ENCODE data around the gene DYSF.

The DYSF gene

DNA sequence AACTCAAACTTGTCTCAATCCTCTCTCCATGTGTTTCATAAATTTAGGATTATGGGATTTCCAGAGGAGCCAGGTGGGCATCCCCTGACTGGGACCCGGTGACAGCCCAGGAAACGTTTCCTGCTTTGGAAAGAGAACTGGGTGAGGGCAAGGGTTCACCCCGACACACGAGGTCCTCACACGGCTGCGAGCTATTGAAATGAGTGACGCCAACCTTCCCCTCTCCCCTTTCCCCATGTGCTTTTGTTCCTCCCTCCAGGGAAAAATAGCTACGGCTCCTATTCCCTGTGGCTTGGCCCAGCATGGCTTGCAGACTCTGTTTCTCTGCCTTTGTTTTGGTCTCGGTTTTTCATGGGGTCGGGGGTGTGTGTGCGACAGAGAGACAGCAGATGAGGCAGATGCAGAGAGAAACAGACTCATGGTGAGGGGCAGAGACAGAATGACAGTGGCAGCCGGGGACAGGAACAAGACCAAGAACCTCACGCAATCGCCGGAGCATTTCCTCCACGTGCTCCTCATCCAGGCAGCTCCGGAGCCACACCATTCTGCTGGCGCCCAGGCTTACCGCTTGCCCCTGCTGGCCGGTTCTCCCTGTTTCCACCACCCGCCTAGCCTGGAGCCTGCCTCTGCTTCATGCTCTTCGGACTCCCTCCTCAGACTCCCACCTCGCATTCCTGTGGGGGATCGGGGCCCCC is 238.5 kb downstream of the DYSF start:
- Histone ChIP-seq H3K9me3 (replicated peaks; ENCODE audit: insufficient read depth, low read length) (no peaks in the 10 kb centered on the region), H4K20me1 (ENCODE audit: insufficient read depth, low read length) (no peaks in the 10 kb centered on the region)
- no peak for DNase-seq

GRCh38 chr2:71692621-71693277 is 239.4 kb downstream of the DYSF start:
- H3K79me2 ChIP-seq (ENCODE audit: low read length), result no peaks in the 10 kb centered on the region
- H3K27me3 ChIP-seq (replicated peaks; ENCODE audit: insufficient read depth, low read length), result no peaks in the 10 kb centered on the region; the same call in 1 of the 2 replicates
- no peaks in the 10 kb centered on the region for H3K9me2 ChIP-seq (replicated peaks; ENCODE audit: insufficient read depth, low read length)
- no peak overlapping the region for H3K27ac ChIP-seq (ENCODE audit: low read length)
- no peak overlapping the region for H3K4me2 ChIP-seq (ENCODE audit: low read depth, low read length)
- no peaks in the 10 kb centered on the region for H3F3A ChIP-seq (ENCODE audit: insufficient read depth, low read length)
- no peaks in the 10 kb centered on the region for H4K20me1 ChIP-seq (ENCODE audit: insufficient read depth, low read length)
- H3K4me1 ChIP-seq (ENCODE audit: low read length), result no peaks in the 10 kb centered on the region
- H3K9me3 ChIP-seq (replicated peaks; ENCODE audit: insufficient read depth, low read length), result no peaks in the 10 kb centered on the region
- H2AFZ ChIP-seq (ENCODE audit: low read length), result no peak overlapping the region
- no peak overlapping the region for H3K9ac ChIP-seq (ENCODE audit: low read length)
- H3K36me3 ChIP-seq (replicated peaks; ENCODE audit: insufficient read depth, low read length), result no peaks in the 10 kb centered on the region
- H3K4me3 ChIP-seq (ENCODE audit: low read length), result no peak overlapping the region
- TF ChIP-seq CTCF (IDR thresholded peaks at IDR 0.05; ENCODE audit: low read length) (no peak), EZH2 (optimal IDR thresholded peaks at IDR 0.05; ENCODE audit: low read depth, low read length) (no peak), EZH2phosphoT487 (IDR thresholded peaks at IDR 0.05; ENCODE audit: low read length) (no peak)
- DNase-seq, result no peak

More for the DNA sequence above, 238.5 kb downstream of the DYSF start:
- Histone ChIP-seq H3K4me2 (ENCODE audit: low read depth, low read length) (no peak overlapping the region), H3K9ac (ENCODE audit: low read length) (no peak overlapping the region), H3K4me3 (ENCODE audit: low read length) (no peak overlapping the region), H3K36me3 (replicated peaks; ENCODE audit: insufficient read depth, low read length) (no peaks in the 10 kb centered on the region), H3F3A (ENCODE audit: insufficient read depth, low read length) (no peaks in the 10 kb centered on the region), H3K27me3 (replicated peaks; ENCODE audit: insufficient read depth, low read length) (no peaks in the 10 kb centered on the region; the same call in 1 of the 2 replicates), H3K9me2 (replicated peaks; ENCODE audit: insufficient read depth, low read length) (no peaks in the 10 kb centered on the region), H3K79me2 (ENCODE audit: low read length) (no peaks in the 10 kb centered on the region), H3K27ac (ENCODE audit: low read length) (no peak overlapping the region), H3K4me1 (ENCODE audit: low read length) (no peaks in the 10 kb centered on the region), H2AFZ (ENCODE audit: low read length) (no peak overlapping the region)
- TF ChIP-seq CTCF (IDR thresholded peaks at IDR 0.05; ENCODE audit: low read length), result no peak
- no peak for TF ChIP-seq EZH2 (optimal IDR thresholded peaks at IDR 0.05; ENCODE audit: low read depth, low read length)
- TF ChIP-seq EZH2phosphoT487 (IDR thresholded peaks at IDR 0.05; ENCODE audit: low read length), result no peak

DNA sequence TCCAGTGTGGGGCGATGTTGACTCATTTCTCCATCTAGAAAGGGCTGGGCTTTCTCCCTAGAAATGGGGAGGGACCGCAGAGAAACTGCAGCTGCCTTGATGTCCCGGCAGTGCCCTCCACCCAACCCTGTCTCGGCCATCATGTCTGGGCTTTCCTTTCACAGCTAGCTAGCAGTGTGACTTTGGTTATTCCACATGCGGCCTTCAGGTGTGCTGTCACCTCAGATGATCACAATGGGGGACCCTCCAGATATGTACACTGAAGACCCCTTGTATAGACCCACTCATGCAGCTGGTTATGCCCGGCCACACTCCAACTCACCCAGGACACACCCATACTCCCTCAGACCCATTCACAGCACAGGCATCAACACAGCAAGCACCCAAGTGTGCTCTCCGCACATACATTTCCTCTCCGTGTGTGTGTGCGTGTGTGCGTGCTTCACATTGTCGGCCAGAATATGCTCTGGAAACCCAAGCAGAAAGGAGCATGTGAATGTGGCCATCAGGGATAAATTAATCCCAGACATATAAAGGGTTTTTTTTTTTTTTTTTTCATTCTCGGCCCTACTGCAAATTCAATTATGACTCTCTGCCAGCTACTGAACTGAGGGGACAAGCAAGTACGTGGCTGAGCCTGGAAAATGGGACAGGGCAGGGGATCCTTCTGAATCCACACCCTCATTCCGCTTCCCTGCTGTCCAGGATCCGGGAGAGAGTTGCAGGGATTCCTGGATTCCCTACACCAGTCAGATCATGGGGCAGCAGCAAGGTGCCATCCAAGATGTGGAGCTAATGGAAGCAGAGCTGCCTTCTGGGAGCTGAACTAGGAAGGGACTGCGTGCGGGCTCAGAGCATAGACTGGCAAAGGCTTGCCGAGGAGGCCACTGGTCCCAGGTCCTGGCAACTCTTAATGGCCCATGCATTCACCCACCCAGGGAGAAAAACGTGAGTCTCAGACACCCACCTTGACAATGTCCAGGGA is 240.2 kb downstream of the DYSF start:
- Histone ChIP-seq H2AFZ (ENCODE audit: low read length) (no peak overlapping the region), H3K79me2 (ENCODE audit: low read length) (no peaks in the 10 kb centered on the region), H4K20me1 (ENCODE audit: insufficient read depth, low read length) (no peaks in the 10 kb centered on the region), H3K27ac (ENCODE audit: low read length) (no peak overlapping the region), H3K9me2 (replicated peaks; ENCODE audit: insufficient read depth, low read length) (no peaks in the 10 kb centered on the region), H3K4me2 (ENCODE audit: low read depth, low read length) (no peak overlapping the region), H3F3A (ENCODE audit: insufficient read depth, low read length) (no peaks in the 10 kb centered on the region), H3K4me3 (ENCODE audit: low read length) (no peak overlapping the region), H3K9ac (ENCODE audit: low read length) (no peak overlapping the region), H3K4me1 (ENCODE audit: low read length) (no peaks in the 10 kb centered on the region), H3K36me3 (replicated peaks; ENCODE audit: insufficient read depth, low read length) (no peaks in the 10 kb centered on the region), H3K9me3 (replicated peaks; ENCODE audit: insufficient read depth, low read length) (no peaks in the 10 kb centered on the region), H3K27me3 (replicated peaks; ENCODE audit: insufficient read depth, low read length) (no peaks in the 10 kb centered on the region; the same call in 1 of the 2 replicates)
- no peak for DNase-seq
- TF ChIP-seq EZH2 (optimal IDR thresholded peaks at IDR 0.05; ENCODE audit: low read depth, low read length) (no peak), EZH2phosphoT487 (IDR thresholded peaks at IDR 0.05; ENCODE audit: low read length) (no peak), CTCF (IDR thresholded peaks at IDR 0.05; ENCODE audit: low read length) (no peak)
